H9 (cell line): ENCODE results near the gene CALML5. TPM values are rescaled to one million over a fixed set of nuclear protein-coding genes. Genes with fewer than 3 reads are reported as not detected.

ENCODE experiments used
- DNase-seq: peaks from one replicate; pipeline ENCODE4 v3.0.0-alpha.2; 2017
- H2AFZ ChIP-seq: one replicate; pipeline ENCODE4 v1.6.1; 2013; ENCODE audit warnings: mild to moderate bottlenecking, low read length, control low read depth, moderate library complexity
- H2AK5ac ChIP-seq: 2 replicates; pipeline ENCODE4 v1.6.1; 2013; ENCODE audit warnings: low read length, control low read depth, mixed read lengths; ENCODE audit not compliant: insufficient read length
- H2BK120ac ChIP-seq: one replicate; pipeline ENCODE4 v1.6.1; 2013; ENCODE audit warnings: low read depth, mild to moderate bottlenecking, low read length, control low read depth, inconsistent platforms; ENCODE audit not compliant: poor library complexity, severe bottlenecking
- H2BK12ac ChIP-seq: 2 replicates; pipeline ENCODE4 v1.6.1; 2013; ENCODE audit warnings: low read length, control low read depth, mixed read lengths, low read depth; ENCODE audit not compliant: insufficient read length
- H2BK15ac ChIP-seq: 2 replicates; pipeline ENCODE4 v1.6.1; 2013; ENCODE audit warnings: low read depth, low read length, control low read depth
- H2BK20ac ChIP-seq: one replicate; pipeline ENCODE4 v1.6.1; 2013; ENCODE audit warnings: low read depth, mild to moderate bottlenecking, low read length, control low read depth, inconsistent platforms; ENCODE audit not compliant: poor library complexity, severe bottlenecking
- H2BK5ac ChIP-seq: 2 replicates; pipeline ENCODE4 v1.6.1; 2013; ENCODE audit warnings: low read length, control low read depth, mixed read lengths; ENCODE audit not compliant: insufficient read length
- H3K14ac ChIP-seq: 2 replicates; pipeline ENCODE4 v1.6.1; 2013; ENCODE audit warnings: low read length, control low read depth; ENCODE audit not compliant: insufficient read depth
- H3K18ac ChIP-seq: 2 replicates; pipeline ENCODE4 v1.6.1; 2013; ENCODE audit warnings: low read depth, mild to moderate bottlenecking, mixed read lengths, low read length, control low read depth; ENCODE audit not compliant: insufficient read length
- H3K23ac ChIP-seq: 2 replicates; pipeline ENCODE4 v1.6.1; 2013; ENCODE audit warnings: low read length, control low read depth, mixed read lengths, low read depth; ENCODE audit not compliant: insufficient read length
- H3K23me2 ChIP-seq: 2 replicates; pipeline ENCODE4 v1.6.1; 2013; ENCODE audit warnings: low read depth, mild to moderate bottlenecking, mixed read lengths, low read length, control low read depth; ENCODE audit not compliant: insufficient read length, poor library complexity, severe bottlenecking
- H3K27ac ChIP-seq: 2 replicates; pipeline ENCODE4 v1.5.1; 2013; ENCODE audit warnings: low read length, control low read depth, mixed read lengths, low read depth; ENCODE audit not compliant: insufficient read length
- H3K27me3 ChIP-seq: 2 replicates; pipeline ENCODE4 v1.6.1; 2013; ENCODE audit warnings: low read length, control low read depth, inconsistent platforms; ENCODE audit not compliant: insufficient read depth
- H3K4ac ChIP-seq: 2 replicates; pipeline ENCODE4 v1.6.1; 2013; ENCODE audit warnings: low read depth, mild to moderate bottlenecking, control low read depth, inconsistent platforms, low read length, moderate library complexity
- H3K4me1 ChIP-seq: 2 replicates; pipeline ENCODE4 v1.6.1; 2013; ENCODE audit warnings: low read length, control low read depth, inconsistent platforms; ENCODE audit not compliant: insufficient read depth
- H3K4me2 ChIP-seq: 2 replicates; pipeline ENCODE4 v1.6.1; 2013; ENCODE audit warnings: low read length, control low read depth, mixed read lengths; ENCODE audit not compliant: insufficient read length, insufficient read depth
- H3K56ac ChIP-seq: 2 replicates; pipeline ENCODE4 v1.6.1; 2013; ENCODE audit warnings: low read depth, mild to moderate bottlenecking, mixed read lengths, low read length, control low read depth; ENCODE audit not compliant: insufficient read length
- H3K79me1 ChIP-seq: 2 replicates; pipeline ENCODE4 v1.6.1; 2013; ENCODE audit warnings: low read depth, mild to moderate bottlenecking, moderate library complexity, low read length, control low read depth, inconsistent platforms; ENCODE audit not compliant: insufficient read depth, poor library complexity, severe bottlenecking
- H3K79me2 ChIP-seq: 2 replicates; pipeline ENCODE4 v1.6.1; 2013; ENCODE audit warnings: low read length, control low read depth, inconsistent platforms; ENCODE audit not compliant: insufficient read depth
- H3K9ac ChIP-seq: 2 replicates; pipeline ENCODE4 v1.6.1; 2013; ENCODE audit warnings: low read length, control low read depth, mixed read lengths; ENCODE audit not compliant: insufficient read length; ENCODE audit errors: extremely low read depth
- H3K9me3 ChIP-seq: one replicate; pipeline ENCODE4 v1.6.1; 2013; ENCODE audit warnings: low read depth, low read length, inconsistent platforms; ENCODE audit not compliant: control insufficient read depth
- H3T11ph ChIP-seq: one replicate; pipeline ENCODE4 v1.6.1; 2013; ENCODE audit warnings: mild to moderate bottlenecking, low read length, control low read depth, inconsistent platforms
- H4K20me1 ChIP-seq: one replicate; pipeline ENCODE4 v1.6.1; 2013; ENCODE audit not compliant: control insufficient read depth, insufficient read length, insufficient read depth
- H4K5ac ChIP-seq: 2 replicates; pipeline ENCODE4 v1.6.1; 2013; ENCODE audit warnings: low read depth, mild to moderate bottlenecking, mixed read lengths, low read length, control low read depth; ENCODE audit not compliant: insufficient read length
- H4K8ac ChIP-seq: replicated peaks from 2 replicates; pipeline ENCODE4 v1.6.1; 2013; ENCODE audit warnings: low read length, control low read depth, mixed read lengths, low read depth; ENCODE audit not compliant: insufficient read length
- H4K91ac ChIP-seq: 2 replicates; pipeline ENCODE4 v1.6.1; 2013; ENCODE audit warnings: low read depth, mild to moderate bottlenecking, moderate library complexity, mixed read lengths, low read length, control low read depth; ENCODE audit not compliant: insufficient read length
- H3K27ac Mint-ChIP-seq, 3 experiments: 2 replicates in 2 of 3; 3 replicates in 1 of 3; pipeline ENCODE4 v1.8.0; 2020 to 2021; ENCODE audit warnings: mixed read lengths in 3 of 3, mild to moderate bottlenecking in 1 of 3, moderate library complexity in 1 of 3
- H3K27me3 Mint-ChIP-seq: 2 replicates; pipeline ENCODE4 v1.8.0; 2021; ENCODE audit warnings: low read depth, mild to moderate bottlenecking, moderate library complexity, mixed read lengths
- H3K36me3 Mint-ChIP-seq, 3 experiments: 2 replicates in 2 of 3; 3 replicates in 1 of 3; pipeline ENCODE4 v1.8.0; 2020 to 2021; ENCODE audit warnings: low read depth in 3 of 3, mixed read lengths in 3 of 3; ENCODE audit not compliant: insufficient read depth in 1 of 3
- H3K4me1 Mint-ChIP-seq, 2 experiments: 2 replicates each; pipeline ENCODE4 v1.8.0; 2020; ENCODE audit warnings: mixed read lengths in 2 of 2
- H3K4me3 Mint-ChIP-seq, 2 experiments: 2 replicates in 1 of 2; 3 replicates in 1 of 2; pipeline ENCODE4 v1.8.0; 2020 to 2021; ENCODE audit warnings: mild to moderate bottlenecking in 2 of 2, mixed read lengths in 2 of 2, moderate library complexity in 1 of 2
- H3K9me3 Mint-ChIP-seq, 2 experiments: 2 replicates in 1 of 2; 3 replicates in 1 of 2; pipeline ENCODE4 v1.8.0; 2020; ENCODE audit warnings: mild to moderate bottlenecking in 2 of 2, mixed read lengths in 2 of 2, moderate library complexity in 1 of 2
- WGBS: extraction: QIAGEN DNeasy Blood & Tissue Kit; methylation state at CpG from one replicate; pipeline ENCODE4 v1.1.7; 2013; ENCODE audit warnings: missing lambda C conversion rate, low lambda C conversion rate, mixed read lengths; ENCODE audit not compliant: insufficient read length; ENCODE audit errors: extremely low coverage; 5-methylcytosine and 5-hydroxymethylcytosine counted together
- total RNA-seq: library from RNA; stranded (reverse); gene quantifications from 2 replicates; pipeline ENCODE4 v1.2.1, GENCODE V29; 2021
- TF ChIP-seq, protein P1 (sequence below): fragments of 200-600 bp; sonication (generic); conservative IDR thresholded peaks from 3 replicates; pipeline ENCODE4 v1.8.0; 2021; ENCODE audit warnings: antibody characterized with exemption, mild to moderate bottlenecking

The CALML5 gene
- total RNA-seq, 1 experiment from 2014 or later: not detected

DNA sequence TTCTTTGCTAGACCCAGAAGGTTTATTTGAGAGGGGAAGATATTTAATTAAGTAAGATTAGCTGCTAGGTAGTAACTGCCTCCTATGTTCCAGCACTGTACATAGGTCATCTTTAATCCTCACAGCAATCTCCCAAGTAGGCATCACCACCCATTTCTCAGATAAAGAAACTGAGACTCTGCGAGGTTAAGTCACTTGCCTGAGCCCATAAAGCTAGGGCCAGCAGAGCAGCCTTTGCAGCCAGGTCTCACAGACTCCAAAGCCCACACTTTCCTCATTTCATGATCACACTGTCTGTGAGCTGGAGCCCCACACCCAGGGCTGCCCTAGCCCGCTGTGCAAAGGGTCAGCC is 46.0 kb upstream of the CALML5 start:
- no peak overlapping the region for H3K4me2 ChIP-seq
- H4K5ac ChIP-seq: no peak overlapping the region
- H2BK12ac ChIP-seq: no peak overlapping the region
- H3T11ph ChIP-seq: no peak overlapping the region
- no peaks in the 10 kb centered on the region for H4K20me1 ChIP-seq
- Mint-ChIP-seq H3K4me1 (no peaks in the 10 kb centered on the region), H3K27ac (no peak overlapping the region), H3K4me3 (no peak overlapping the region), H3K36me3 (peaks cover 5 to 13% (median 6%) of the 10 kb centered on the region in 3 experiments; a peak in 6 of 7 replicates), H3K27me3 (no peaks in the 10 kb centered on the region; the same call in 1 of the 2 replicates), H3K9me3 (peaks cover 18 to 21% of the 10 kb centered on the region in 2 experiments)
- no peak overlapping the region for H3K18ac ChIP-seq
- H2AK5ac ChIP-seq: no peak overlapping the region
- H3K27me3 ChIP-seq: no peaks in the 10 kb centered on the region
- H3K79me2 ChIP-seq: no peaks in the 10 kb centered on the region
- H3K14ac ChIP-seq: no peak overlapping the region
- H4K91ac ChIP-seq: no peak overlapping the region
- H2BK20ac ChIP-seq: no peak overlapping the region
- H4K8ac ChIP-seq: no peak overlapping the region
- no peak overlapping the region for H2AFZ ChIP-seq
- no peak for DNase-seq
- H3K23ac ChIP-seq: no peak overlapping the region
- H2BK5ac ChIP-seq: no peak overlapping the region
- WGBS: no CpG with 5 or more reads among the region's 2 CpGs
- no peak overlapping the region for H3K4ac ChIP-seq
- no peak overlapping the region for H3K56ac ChIP-seq
- TF ChIP-seq, protein P1, sequence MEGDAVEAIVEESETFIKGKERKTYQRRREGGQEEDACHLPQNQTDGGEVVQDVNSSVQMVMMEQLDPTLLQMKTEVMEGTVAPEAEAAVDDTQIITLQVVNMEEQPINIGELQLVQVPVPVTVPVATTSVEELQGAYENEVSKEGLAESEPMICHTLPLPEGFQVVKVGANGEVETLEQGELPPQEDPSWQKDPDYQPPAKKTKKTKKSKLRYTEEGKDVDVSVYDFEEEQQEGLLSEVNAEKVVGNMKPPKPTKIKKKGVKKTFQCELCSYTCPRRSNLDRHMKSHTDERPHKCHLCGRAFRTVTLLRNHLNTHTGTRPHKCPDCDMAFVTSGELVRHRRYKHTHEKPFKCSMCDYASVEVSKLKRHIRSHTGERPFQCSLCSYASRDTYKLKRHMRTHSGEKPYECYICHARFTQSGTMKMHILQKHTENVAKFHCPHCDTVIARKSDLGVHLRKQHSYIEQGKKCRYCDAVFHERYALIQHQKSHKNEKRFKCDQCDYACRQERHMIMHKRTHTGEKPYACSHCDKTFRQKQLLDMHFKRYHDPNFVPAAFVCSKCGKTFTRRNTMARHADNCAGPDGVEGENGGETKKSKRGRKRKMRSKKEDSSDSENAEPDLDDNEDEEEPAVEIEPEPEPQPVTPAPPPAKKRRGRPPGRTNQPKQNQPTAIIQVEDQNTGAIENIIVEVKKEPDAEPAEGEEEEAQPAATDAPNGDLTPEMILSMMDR: no peak
- H2BK15ac ChIP-seq: no peak overlapping the region
- no peak overlapping the region for H2BK120ac ChIP-seq
- no peak overlapping the region for H3K27ac ChIP-seq
- no peaks in the 10 kb centered on the region for H3K79me1 ChIP-seq
- no peaks in the 10 kb centered on the region for H3K9me3 ChIP-seq
- no peaks in the 10 kb centered on the region for H3K4me1 ChIP-seq
- no peaks in the 10 kb centered on the region for H3K23me2 ChIP-seq
- no peak overlapping the region for H3K9ac ChIP-seq
